PC-9 (cell line): ENCODE measurements around the gene TMEM217.
"Not testable (repeated sequence)": the region's sequence is repeated elsewhere in the genome, so short reads cannot be mapped to it uniquely, and the experiment has no call there.

Source experiments
- CTCF ChIP-seq: fragments of 200-600 bp; sonication (generic); conservative IDR thresholded peaks from 2 replicates; pipeline ENCODE4 v1.6.1; 2017; ENCODE audit warnings: mixed run types, antibody characterized with exemption, mild to moderate bottlenecking, moderate library complexity
- EZH2 ChIP-seq: fragments of 200-600 bp; sonication (generic); IDR thresholded peaks from 2 replicates; pipeline ENCODE4 v1.8.0; 2017; ENCODE audit warnings: antibody characterized with exemption, low read depth

DNA sequence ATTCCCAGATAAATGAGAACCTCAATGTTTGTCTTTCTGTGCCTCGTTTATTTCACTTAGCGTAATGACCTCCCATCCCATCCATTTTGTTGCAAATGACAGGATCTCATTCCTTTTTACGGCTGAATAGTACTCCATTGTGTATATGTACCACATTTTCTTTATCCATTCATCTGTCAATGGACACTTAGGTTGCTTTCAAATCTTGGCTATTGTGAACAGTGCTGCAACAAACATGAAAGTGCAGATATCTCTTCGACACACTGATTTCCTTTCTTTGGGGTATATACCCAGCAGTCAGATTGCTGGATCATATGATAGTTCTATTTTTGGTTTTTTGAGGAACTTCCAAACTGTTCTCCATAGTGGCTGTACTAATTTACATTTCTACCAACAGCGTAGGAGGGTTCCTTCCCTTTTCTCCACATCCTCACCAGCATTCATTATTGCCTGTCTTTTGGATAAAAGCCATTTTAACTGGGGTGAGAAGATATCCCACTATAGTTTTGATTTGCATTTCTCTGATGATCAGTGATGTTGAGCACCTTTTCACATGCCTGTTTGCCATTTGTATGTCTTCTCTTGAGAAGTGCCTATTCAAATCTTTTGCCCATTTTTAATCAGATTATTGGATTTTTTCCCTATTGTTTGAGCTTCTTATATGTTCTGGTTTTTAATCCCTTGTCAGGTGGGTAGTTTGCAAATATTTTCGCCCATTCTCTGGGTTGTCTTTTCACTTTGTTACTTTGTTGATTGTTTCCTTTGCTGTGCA, 71.8 kb downstream of the TMEM217 start:
- not testable (repeated sequence) for TF ChIP-seq CTCF, EZH2
